HG02610 (cell line): Measurements from ENCODE around the gene RDM1.
"Not testable (repeated sequence)": the region's sequence is repeated elsewhere in the genome, so short reads cannot be mapped to it uniquely, and the experiment has no call there.

ENCODE experiments used
- ATAC-seq: cut with Tn5 transposase; IDR thresholded peaks from one replicate; pipeline ENCODE4 v1.9.1; 2021; ENCODE audit warnings: mild to moderate bottlenecking, moderate library complexity; ENCODE audit not compliant: unreplicated experiment

The RDM1 gene, protein sequence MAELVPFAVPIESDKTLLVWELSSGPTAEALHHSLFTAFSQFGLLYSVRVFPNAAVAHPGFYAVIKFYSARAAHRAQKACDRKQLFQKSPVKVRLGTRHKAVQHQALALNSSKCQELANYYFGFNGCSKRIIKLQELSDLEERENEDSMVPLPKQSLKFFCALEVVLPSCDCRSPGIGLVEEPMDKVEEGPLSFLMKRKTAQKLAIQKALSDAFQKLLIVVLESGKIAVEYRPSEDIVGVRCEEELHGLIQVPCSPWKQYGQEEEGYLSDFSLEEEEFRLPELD

GRCh38 chr17:35930211-35931065 lies at the start of gene RDM1:
Gene RDM1 (minus strand): TSS chr17:35930773. CDS start chr17:35930727, 46 bp downstream.
- no peak for ATAC-seq

GRCh38 chr17:35978346-35978745 lies 47.8 kb upstream of the RDM1 start:
- no peak for ATAC-seq

GRCh38 chr17:35977509-35977908 lies 46.9 kb upstream of the RDM1 start:
- ATAC-seq, result no peak

GRCh38 chr17:35973333-35974260 lies 43.0 kb upstream of the RDM1 start:
- ATAC-seq, result no peak

DNA sequence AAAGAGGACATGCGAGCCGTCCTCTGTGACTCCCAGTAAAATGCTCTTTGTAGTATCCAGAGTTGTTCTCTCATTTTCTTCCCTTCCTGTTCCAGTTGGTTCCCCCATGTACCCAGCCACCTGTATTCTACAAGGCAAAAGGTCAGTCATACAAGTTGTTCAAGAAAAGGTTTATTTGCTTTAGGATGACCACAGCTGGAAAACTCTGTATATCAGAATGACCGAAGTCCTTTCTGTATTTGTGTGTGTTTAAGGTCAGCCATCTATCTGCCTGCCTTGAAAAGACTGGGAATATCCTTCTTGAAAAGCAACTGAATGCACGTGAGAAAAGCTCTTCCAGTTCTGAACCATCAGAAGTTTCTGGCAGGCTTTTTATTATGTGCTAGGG lies 42.4 kb upstream of the RDM1 start:
- no peak for ATAC-seq

GRCh38 chr17:35972535-35972934 lies 42.0 kb upstream of the RDM1 start:
- ATAC-seq, result no peak

GRCh38 chr17:35972066-35972465 lies 41.5 kb upstream of the RDM1 start:
- ATAC-seq, result no peak

- no peak for ATAC-seq
These were observed 39.2 kb upstream of the RDM1 start for GRCh38 chr17:35969558-35970380.

- no peak for ATAC-seq
These were observed 38.0 kb upstream of the RDM1 start for GRCh38 chr17:35968520-35969054.

DNA sequence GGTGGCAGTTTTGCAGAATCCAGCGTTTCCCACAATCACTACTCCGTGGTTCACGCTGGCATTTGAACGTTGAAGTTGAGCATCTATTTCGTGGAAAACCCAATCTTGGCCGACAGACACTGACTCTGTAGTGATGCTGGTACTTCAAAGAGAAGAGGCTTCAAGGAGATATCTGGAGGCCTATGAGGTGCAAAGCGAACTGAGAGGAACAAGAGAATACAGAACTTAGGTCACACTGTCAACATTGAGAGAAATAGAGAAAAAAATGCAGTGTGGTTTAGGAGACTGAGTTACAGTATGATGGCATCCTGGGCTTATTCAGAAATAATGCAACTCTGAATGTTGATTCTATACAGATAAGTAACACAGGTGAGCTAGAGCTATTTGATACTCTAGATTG lies 34.7 kb upstream of the RDM1 start:
- ATAC-seq, result no peak

GRCh38 chr17:35963663-35964062 lies 33.1 kb upstream of the RDM1 start:
- ATAC-seq, result no peak

DNA sequence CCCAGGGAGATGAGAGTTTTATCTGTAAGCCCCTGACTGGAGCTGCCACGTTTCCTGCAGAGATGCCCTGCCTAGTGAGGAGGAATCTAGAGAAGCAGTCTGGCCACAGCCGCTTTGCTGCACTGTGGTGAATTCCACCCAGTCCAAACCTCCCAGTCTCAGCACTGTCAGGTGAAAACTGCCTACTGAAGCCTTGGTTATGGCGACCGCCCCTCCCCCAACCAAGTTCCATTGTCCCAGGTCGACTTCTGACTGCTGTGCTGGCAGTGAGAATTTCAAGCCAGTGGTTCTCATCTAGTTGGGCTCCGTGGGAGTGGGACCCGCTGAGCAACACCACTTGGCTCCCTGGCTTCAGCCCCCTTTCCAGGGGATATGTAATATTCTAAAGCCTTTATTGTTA lies 23.1 kb upstream of the RDM1 start:
- no peak for ATAC-seq

DNA sequence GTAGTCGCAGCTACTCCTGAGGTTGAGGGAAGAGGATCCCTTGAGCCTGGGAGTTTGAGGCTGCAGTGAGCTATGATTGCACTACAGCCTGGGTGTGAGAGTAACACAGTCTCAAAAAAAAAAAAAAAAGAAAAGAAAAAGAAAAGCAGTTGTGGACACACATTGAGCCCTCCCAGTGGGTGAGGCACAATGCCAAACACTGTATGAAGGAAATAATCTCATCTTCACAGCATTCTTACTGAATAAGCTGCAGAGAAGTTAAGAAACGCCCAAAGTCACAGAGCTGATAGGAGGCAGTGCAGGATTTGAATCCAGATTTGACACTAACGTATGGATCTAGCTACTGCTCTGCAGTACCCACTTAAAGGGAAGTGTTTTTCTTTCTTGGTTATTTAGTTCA lies 18.8 kb upstream of the RDM1 start:
- ATAC-seq, result no peak

- ATAC-seq, result no peak
These were observed 17.5 kb upstream of the RDM1 start for GRCh38 chr17:35948092-35948491.

- ATAC-seq, result no peak
These were observed 16.6 kb upstream of the RDM1 start for GRCh38 chr17:35947156-35947585.

GRCh38 chr17:35944151-35944550 lies 13.6 kb upstream of the RDM1 start:
- no peak for ATAC-seq

- no peak for ATAC-seq
These were observed 13.0 kb upstream of the RDM1 start, which contains the start of gene LYZL6 for GRCh38 chr17:35943537-35943936. Gene LYZL6 (minus strand): TSS chr17:35943713. CDS start chr17:35939356, 4,357 bp downstream.

GRCh38 chr17:35942588-35943186 lies 12.1 kb upstream of the RDM1 start:
- ATAC-seq, result no peak

DNA sequence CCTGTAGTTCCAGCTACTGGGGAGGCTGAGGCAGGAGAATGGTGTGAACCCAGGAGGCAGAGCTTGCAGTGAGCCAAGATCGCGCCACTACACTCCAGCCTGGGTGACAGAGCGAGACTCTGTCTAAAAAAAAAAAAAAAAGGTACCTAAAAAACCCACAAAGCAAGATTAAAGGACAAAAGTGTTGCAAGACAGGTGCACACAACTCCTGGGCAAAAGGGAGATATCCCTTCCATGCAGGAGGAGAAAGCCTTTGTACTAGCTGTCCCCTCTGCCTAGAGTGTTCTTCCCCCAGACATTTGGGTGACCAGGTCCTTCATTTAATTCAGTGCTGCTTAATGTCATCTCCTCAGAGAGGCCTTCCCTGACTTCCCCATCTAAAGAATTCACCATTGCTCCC lies 7.9 kb upstream of the RDM1 start:
- ATAC-seq, result not testable (repeated sequence)
